Thoracic aorta (tissue), 2 donors: ENCODE data around the gene FAM13A. TPM values are rescaled to one million over a fixed set of nuclear protein-coding genes. Genes with fewer than 3 reads are reported as not detected.

ENCODE experiments used
- ATAC-seq: fragments of 150-250 bp; one replicate; pipeline ENCODE4 v1.8.0; 2017; ENCODE audit warnings: low read depth; ENCODE audit not compliant: insufficient number of reproducible peaks, low FRiP score
- DNase-seq: peaks from one replicate; pipeline ENCODE4 v3.0.0-alpha.2; 2020; ENCODE audit warnings: low spot score
- H3K27ac ChIP-seq, 2 donors: fragments of 200-600 bp; sonication (generic); 1 replicate in 1 of 2; 2 replicates in 1 of 2; pipeline ENCODE4 v1.5.1; 2016; ENCODE audit warnings: mild to moderate bottlenecking in 2 of 2, moderate library complexity in 2 of 2
- H3K27me3 ChIP-seq: fragments of 200-600 bp; sonication (generic); replicated peaks from 2 replicates; pipeline ENCODE4 v1.6.0; 2016; ENCODE audit warnings: mild to moderate bottlenecking; ENCODE audit not compliant: insufficient read depth
- H3K36me3 ChIP-seq: fragments of 200-600 bp; sonication (generic); one replicate; pipeline ENCODE4 v1.5.1; 2016
- H3K4me1 ChIP-seq, 2 donors: fragments of 200-600 bp; sonication (generic); 1 replicate in 1 of 2; 2 replicates in 1 of 2; pipeline versions ENCODE4 v1.5.1 to v1.6.0; 2016; ENCODE audit warnings: low read depth in 2 of 2, mild to moderate bottlenecking in 1 of 2; ENCODE audit not compliant: control insufficient read depth in 1 of 2
- H3K4me3 ChIP-seq: fragments of 200-600 bp; sonication (generic); 2 replicates; pipeline ENCODE4 v1.5.1; 2016; ENCODE audit warnings: mild to moderate bottlenecking
- H3K9me3 ChIP-seq: fragments of 200-600 bp; sonication (generic); 2 replicates; pipeline ENCODE4 v1.5.1; 2016
- CTCF ChIP-seq: fragments of 200-600 bp; sonication (generic); IDR thresholded peaks from one replicate; pipeline ENCODE4 v1.5.1; 2019; ENCODE audit warnings: antibody characterized with exemption
- total RNA-seq, 2 donors: library from RNA; depleted of rRNA; stranded (reverse); fragments of >200 nt; gene quantifications; one replicate each; pipeline versions ENCODE4 v1.1.0 to v1.2.3, GENCODE V29; 2016

The FAM13A gene
- total RNA-seq, 2 donors from 2014 or later, result 27.3 to 32.5 TPM

GRCh38 chr4:88742561-88742960 is 314.4 kb downstream of the FAM13A start:
- no peaks in the 10 kb centered on the region for H3K27me3 ChIP-seq
- no peak for ATAC-seq
- DNase-seq, result no peak
- no peak overlapping the region for H3K27ac ChIP-seq
- H3K9me3 ChIP-seq, result no peaks in the 10 kb centered on the region
- peaks cover 3% of the 10 kb centered on the region for H3K36me3 ChIP-seq
- no peak overlapping the region for H3K4me3 ChIP-seq
- H3K4me1 ChIP-seq, result peaks cover 35 to 55% of the 10 kb centered on the region in 2 donors
- TF ChIP-seq CTCF, result no peak

- no peak for ATAC-seq
- DNase-seq, result no peak
- Histone ChIP-seq H3K36me3 (no peaks in the 10 kb centered on the region), H3K9me3 (no peaks in the 10 kb centered on the region), H3K27me3 (no peaks in the 10 kb centered on the region), H3K4me3 (no peak overlapping the region), H3K4me1 (peaks cover 30 to 60% of the 10 kb centered on the region in 2 donors), H3K27ac (peak overlapping the region; percentile 43 to 65)
- no peak for TF ChIP-seq CTCF
These were observed 318.8 kb downstream of the FAM13A start for GRCh38 chr4:88738180-88738579.

DNA sequence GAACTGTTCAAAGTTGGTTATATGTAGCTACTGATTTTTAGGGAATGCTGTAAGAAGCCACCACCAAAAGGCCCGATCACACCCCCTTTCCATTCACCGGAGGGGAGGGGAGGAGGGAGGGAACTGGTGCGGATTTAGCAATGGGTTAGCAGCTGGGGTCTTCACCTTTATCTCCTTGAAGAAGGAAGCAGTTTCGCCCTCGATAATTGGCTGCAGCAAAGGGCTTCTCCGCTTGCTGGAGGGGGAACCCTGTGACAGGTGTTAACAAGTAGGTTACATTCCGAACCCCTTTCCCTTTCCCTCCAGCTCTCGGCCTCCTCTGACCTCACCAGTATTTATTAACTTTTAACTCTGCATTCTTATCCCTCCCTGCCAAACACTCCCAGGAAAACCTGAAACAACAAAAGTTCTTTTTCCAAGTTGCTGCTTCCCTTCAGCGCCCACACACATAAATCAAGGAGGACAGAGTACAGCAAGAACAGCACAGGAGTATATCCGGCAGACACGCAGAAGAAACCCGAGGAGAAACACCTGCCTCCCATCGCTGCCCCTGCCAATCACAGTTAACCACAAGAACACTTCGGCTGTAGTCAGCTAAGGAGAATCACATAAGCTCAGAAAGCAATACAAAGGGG is 319.6 kb downstream of the FAM13A start:
- no peak for TF ChIP-seq CTCF
- Histone ChIP-seq H3K36me3 (no peaks in the 10 kb centered on the region), H3K27ac (peak overlapping the region; percentile 43 to 65), H3K4me1 (peaks cover 30 to 60% of the 10 kb centered on the region in 2 donors), H3K9me3 (no peaks in the 10 kb centered on the region), H3K27me3 (no peaks in the 10 kb centered on the region), H3K4me3 (peak overlapping the region; percentile 12)
- no peak for ATAC-seq
- no peak for DNase-seq

DNA sequence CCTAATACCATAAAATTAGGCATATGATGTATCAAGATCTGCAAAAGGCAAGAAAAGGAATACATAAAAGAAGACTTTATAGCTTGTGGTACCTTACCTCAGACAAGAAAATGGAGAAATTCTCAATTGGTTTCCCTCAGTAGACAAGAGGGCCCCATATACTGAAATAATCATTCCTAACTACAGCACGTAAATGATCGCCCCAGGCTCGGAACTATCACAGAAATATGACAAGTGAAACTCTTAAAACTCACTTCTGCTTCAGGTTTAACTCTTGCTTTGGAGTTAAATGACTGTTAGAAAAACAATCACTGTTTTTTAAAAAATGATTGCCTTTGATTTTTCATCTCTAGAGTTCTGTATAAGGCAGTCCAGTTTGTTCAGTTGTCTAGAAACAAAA is 320.7 kb downstream of the FAM13A start:
- TF ChIP-seq CTCF, result no peak

GRCh38 chr4:88735564-88735963 is 321.4 kb downstream of the FAM13A start:
- H3K9me3 ChIP-seq, result no peaks in the 10 kb centered on the region
- no peak for ATAC-seq
- TF ChIP-seq CTCF, result no peak
- H3K27me3 ChIP-seq, result no peaks in the 10 kb centered on the region
- peaks cover 30 to 60% of the 10 kb centered on the region in 2 donors for H3K4me1 ChIP-seq
- DNase-seq, result no peak
- peaks cover 5% of the 10 kb centered on the region for H3K36me3 ChIP-seq
- H3K27ac ChIP-seq, result peak overlapping the region in 1 of 2 donors; percentile 65
- H3K4me3 ChIP-seq, result no peak overlapping the region

More for the DNA sequence above, 320.7 kb downstream of the FAM13A start:
- ATAC-seq (no peak), DNase-seq (no peak)
- Histone ChIP-seq H3K27me3 (no peaks in the 10 kb centered on the region), H3K36me3 (no peaks in the 10 kb centered on the region), H3K27ac (peak overlapping the region; percentile 60 to 65), H3K9me3 (no peaks in the 10 kb centered on the region), H3K4me1 (peaks cover 30 to 60% of the 10 kb centered on the region in 2 donors), H3K4me3 (no peak overlapping the region)
